HG03342 (cell line): ENCODE measurements around the gene ALOX15.
"Not testable (repeated sequence)": the region's sequence is repeated elsewhere in the genome, so short reads cannot be mapped to it uniquely, and the experiment has no call there.

Experiments
- ATAC-seq: cut with Tn5 transposase; IDR thresholded peaks from one replicate; pipeline ENCODE4 v1.9.1; 2021; ENCODE audit warnings: mild to moderate bottlenecking, moderate library complexity; ENCODE audit not compliant: unreplicated experiment

ALOX15 gene

GRCh38 chr17:4655933-4656332 lies 14.5 kb upstream of the ALOX15 start:
- ATAC-seq: not testable (repeated sequence)

GRCh38 chr17:4652997-4653396 lies 11.5 kb upstream of the ALOX15 start:
- no peak for ATAC-seq

GRCh38 chr17:4648741-4649140 lies 7.3 kb upstream of the ALOX15 start:
- ATAC-seq: no peak

GRCh38 chr17:4645642-4646041 lies 4.2 kb upstream of the ALOX15 start:
- ATAC-seq: no peak

- ATAC-seq: no peak
These were observed 2.2 kb upstream of the ALOX15 start for GRCh38 chr17:4643676-4644075.

- ATAC-seq: no peak
These were observed 808 bp upstream of the ALOX15 start for GRCh38 chr17:4642286-4642685.

- not testable (repeated sequence) for ATAC-seq
These were observed 799 bp downstream of the ALOX15 start for GRCh38 chr17:4640569-4641188.

- ATAC-seq: not testable (repeated sequence)
These were observed 2.0 kb downstream of the ALOX15 start for GRCh38 chr17:4639301-4640059.

- not testable (repeated sequence) for ATAC-seq
These were observed 2.7 kb downstream of the ALOX15 start for GRCh38 chr17:4638766-4639165.

GRCh38 chr17:4636474-4637100 lies 4.9 kb downstream of the ALOX15 start:
- no peak for ATAC-seq

- no peak for ATAC-seq
These were observed 5.6 kb downstream of the ALOX15 start for GRCh38 chr17:4635823-4636375.

- ATAC-seq: no peak
These were observed 6.5 kb downstream of the ALOX15 start for GRCh38 chr17:4634976-4635375.

GRCh38 chr17:4633643-4634042 lies 7.8 kb downstream of the ALOX15 start:
- ATAC-seq: no peak

- no peak for ATAC-seq
These were observed 8.9 kb downstream of the ALOX15 start for GRCh38 chr17:4632581-4632920.

GRCh38 chr17:4631836-4632580 lies 9.5 kb downstream of the ALOX15 start:
- ATAC-seq: no peak

GRCh38 chr17:4631431-4631830 lies 10.0 kb downstream of the ALOX15 start:
- no peak for ATAC-seq

- no peak for ATAC-seq
These were observed 14.7 kb downstream of the ALOX15 start for GRCh38 chr17:4626734-4627256.

- ATAC-seq: no peak
These were observed 16.3 kb downstream of the ALOX15 start for GRCh38 chr17:4625181-4625617.

- not testable (repeated sequence) for ATAC-seq
These were observed 17.0 kb downstream of the ALOX15 start for GRCh38 chr17:4624451-4624911.

- ATAC-seq: no peak
These were observed 18.2 kb downstream of the ALOX15 start for GRCh38 chr17:4623249-4623648.

- ATAC-seq: no peak
These were observed 19.1 kb downstream of the ALOX15 start for GRCh38 chr17:4622375-4622774.
